T1000 (cell line): ENCODE results near the gene TSPOAP1.

Source experiments
- DNase-seq: peaks from one replicate; lab custom pipeline; 2025; ENCODE audit warnings: mixed read lengths; lab: John Stamatoyannopoulos, UW

The TSPOAP1 gene

GRCh38 chr17:58317421-58318064 is 11.1 kb downstream of the TSPOAP1 start:
- no peak for DNase-seq

GRCh38 chr17:58316260-58316960 is 12.2 kb downstream of the TSPOAP1 start:
- DNase-seq, result no peak

- DNase-seq, result no peak
These were observed 12.8 kb downstream of the TSPOAP1 start for GRCh38 chr17:58315750-58316149.

- DNase-seq, result no peak
These were observed 13.3 kb downstream of the TSPOAP1 start for GRCh38 chr17:58315281-58315711.

- no peak for DNase-seq
These were observed 13.9 kb downstream of the TSPOAP1 start for GRCh38 chr17:58314706-58315015.

GRCh38 chr17:58313815-58314705 is 14.5 kb downstream of the TSPOAP1 start:
- no peak for DNase-seq

- DNase-seq, result no peak
These were observed 15.8 kb downstream of the TSPOAP1 start for GRCh38 chr17:58312829-58313228.

GRCh38 chr17:58312021-58312630 is 16.5 kb downstream of the TSPOAP1 start:
- no peak for DNase-seq

GRCh38 chr17:58311429-58311894 is 17.1 kb downstream of the TSPOAP1 start:
- no peak for DNase-seq

GRCh38 chr17:58310511-58311428 is 17.8 kb downstream of the TSPOAP1 start:
- no peak for DNase-seq

GRCh38 chr17:58309918-58310259 is 18.7 kb downstream of the TSPOAP1 start:
- no peak for DNase-seq

GRCh38 chr17:58308985-58309917 is 19.3 kb downstream of the TSPOAP1 start:
- DNase-seq, result no peak

GRCh38 chr17:58308173-58308984 is 20.2 kb downstream of the TSPOAP1 start:
- DNase-seq, result no peak

GRCh38 chr17:58307468-58308172 is 21.0 kb downstream of the TSPOAP1 start:
- no peak for DNase-seq

GRCh38 chr17:58306131-58306951 is 22.3 kb downstream of the TSPOAP1 start:
- DNase-seq, result no peak

- no peak for DNase-seq
These were observed 23.0 kb downstream of the TSPOAP1 start for GRCh38 chr17:58305626-58306025.

GRCh38 chr17:58304750-58305486 is 23.7 kb downstream of the TSPOAP1 start:
- peak; percentile 3 for DNase-seq
